ENCODE measurements around the gene IL4.

DNA sequence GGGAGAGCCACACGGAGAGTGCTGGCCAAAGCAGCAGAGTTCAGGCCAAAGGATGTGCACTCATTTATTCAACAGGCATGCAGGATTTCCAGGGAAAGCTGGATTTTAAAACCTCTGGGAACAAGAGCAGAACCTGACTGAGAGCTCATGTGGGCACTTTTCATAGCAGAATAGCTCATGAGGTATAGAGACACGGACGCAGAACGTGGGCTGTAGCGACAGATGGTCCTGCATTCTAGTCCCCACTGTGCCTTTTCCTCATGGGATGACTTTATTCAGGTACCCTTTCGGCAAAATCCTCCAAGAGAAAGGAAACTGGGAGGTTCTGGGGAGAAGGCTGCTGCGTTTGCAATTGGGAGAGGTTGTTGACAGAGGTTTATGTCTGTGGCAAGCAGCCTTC, 5.4 kb downstream of the IL4 start:
- TF ChIP-seq, protein P1, sequence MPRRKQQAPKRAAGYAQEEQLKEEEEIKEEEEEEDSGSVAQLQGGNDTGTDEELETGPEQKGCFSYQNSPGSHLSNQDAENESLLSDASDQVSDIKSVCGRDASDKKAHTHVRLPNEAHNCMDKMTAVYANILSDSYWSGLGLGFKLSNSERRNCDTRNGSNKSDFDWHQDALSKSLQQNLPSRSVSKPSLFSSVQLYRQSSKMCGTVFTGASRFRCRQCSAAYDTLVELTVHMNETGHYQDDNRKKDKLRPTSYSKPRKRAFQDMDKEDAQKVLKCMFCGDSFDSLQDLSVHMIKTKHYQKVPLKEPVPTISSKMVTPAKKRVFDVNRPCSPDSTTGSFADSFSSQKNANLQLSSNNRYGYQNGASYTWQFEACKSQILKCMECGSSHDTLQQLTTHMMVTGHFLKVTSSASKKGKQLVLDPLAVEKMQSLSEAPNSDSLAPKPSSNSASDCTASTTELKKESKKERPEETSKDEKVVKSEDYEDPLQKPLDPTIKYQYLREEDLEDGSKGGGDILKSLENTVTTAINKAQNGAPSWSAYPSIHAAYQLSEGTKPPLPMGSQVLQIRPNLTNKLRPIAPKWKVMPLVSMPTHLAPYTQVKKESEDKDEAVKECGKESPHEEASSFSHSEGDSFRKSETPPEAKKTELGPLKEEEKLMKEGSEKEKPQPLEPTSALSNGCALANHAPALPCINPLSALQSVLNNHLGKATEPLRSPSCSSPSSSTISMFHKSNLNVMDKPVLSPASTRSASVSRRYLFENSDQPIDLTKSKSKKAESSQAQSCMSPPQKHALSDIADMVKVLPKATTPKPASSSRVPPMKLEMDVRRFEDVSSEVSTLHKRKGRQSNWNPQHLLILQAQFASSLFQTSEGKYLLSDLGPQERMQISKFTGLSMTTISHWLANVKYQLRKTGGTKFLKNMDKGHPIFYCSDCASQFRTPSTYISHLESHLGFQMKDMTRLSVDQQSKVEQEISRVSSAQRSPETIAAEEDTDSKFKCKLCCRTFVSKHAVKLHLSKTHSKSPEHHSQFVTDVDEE (CRISPR knock-in tag; IDR thresholded peaks at IDR 0.05), result no peak
- TF ChIP-seq ZNF70 (CRISPR knock-in tag; IDR thresholded peaks at IDR 0.05) (no peak), PPARA (CRISPR knock-in tag; IDR thresholded peaks at IDR 0.05; ENCODE audit: borderline replicate concordance) (no peak), ZFP30 (CRISPR knock-in tag; IDR thresholded peaks at IDR 0.05) (no peak), CSDC2 (CRISPR knock-in tag; IDR thresholded peaks at IDR 0.05) (no peak)
- TF ChIP-seq, protein P2, sequence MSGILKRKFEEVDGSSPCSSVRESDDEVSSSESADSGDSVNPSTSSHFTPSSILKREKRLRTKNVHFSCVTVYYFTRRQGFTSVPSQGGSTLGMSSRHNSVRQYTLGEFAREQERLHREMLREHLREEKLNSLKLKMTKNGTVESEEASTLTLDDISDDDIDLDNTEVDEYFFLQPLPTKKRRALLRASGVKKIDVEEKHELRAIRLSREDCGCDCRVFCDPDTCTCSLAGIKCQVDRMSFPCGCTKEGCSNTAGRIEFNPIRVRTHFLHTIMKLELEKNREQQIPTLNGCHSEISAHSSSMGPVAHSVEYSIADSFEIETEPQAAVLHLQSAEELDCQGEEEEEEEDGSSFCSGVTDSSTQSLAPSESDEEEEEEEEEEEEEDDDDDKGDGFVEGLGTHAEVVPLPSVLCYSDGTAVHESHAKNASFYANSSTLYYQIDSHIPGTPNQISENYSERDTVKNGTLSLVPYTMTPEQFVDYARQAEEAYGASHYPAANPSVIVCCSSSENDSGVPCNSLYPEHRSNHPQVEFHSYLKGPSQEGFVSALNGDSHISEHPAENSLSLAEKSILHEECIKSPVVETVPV (CRISPR knock-in tag; IDR thresholded peaks at IDR 0.05), result no peak
- TF ChIP-seq, protein P3, sequence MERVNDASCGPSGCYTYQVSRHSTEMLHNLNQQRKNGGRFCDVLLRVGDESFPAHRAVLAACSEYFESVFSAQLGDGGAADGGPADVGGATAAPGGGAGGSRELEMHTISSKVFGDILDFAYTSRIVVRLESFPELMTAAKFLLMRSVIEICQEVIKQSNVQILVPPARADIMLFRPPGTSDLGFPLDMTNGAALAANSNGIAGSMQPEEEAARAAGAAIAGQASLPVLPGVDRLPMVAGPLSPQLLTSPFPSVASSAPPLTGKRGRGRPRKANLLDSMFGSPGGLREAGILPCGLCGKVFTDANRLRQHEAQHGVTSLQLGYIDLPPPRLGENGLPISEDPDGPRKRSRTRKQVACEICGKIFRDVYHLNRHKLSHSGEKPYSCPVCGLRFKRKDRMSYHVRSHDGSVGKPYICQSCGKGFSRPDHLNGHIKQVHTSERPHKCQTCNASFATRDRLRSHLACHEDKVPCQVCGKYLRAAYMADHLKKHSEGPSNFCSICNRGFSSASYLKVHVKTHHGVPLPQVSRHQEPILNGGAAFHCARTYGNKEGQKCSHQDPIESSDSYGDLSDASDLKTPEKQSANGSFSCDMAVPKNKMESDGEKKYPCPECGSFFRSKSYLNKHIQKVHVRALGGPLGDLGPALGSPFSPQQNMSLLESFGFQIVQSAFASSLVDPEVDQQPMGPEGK (CRISPR knock-in tag; IDR thresholded peaks at IDR 0.05; ENCODE audit: borderline replicate concordance), result no peak
